K562 treated with DMSO at 1 percent for 24 hours (cell line): ENCODE data around the gene RAB1A. TPM values are rescaled to one million over a fixed set of nuclear protein-coding genes. Genes with fewer than 3 reads are reported as not detected.

Experiments
- total RNA-seq: library from RNA; unstranded; fragments of 300-600 nt; gene quantifications from 2 replicates; pipeline ENCODE4 v1.2.3, GENCODE V29; 2022; ENCODE audit warnings: low read depth; ENCODE audit not compliant: insufficient read depth

Gene RAB1A
- total RNA-seq: 67.4 and 81.1 TPM in 2 replicates

DNA sequence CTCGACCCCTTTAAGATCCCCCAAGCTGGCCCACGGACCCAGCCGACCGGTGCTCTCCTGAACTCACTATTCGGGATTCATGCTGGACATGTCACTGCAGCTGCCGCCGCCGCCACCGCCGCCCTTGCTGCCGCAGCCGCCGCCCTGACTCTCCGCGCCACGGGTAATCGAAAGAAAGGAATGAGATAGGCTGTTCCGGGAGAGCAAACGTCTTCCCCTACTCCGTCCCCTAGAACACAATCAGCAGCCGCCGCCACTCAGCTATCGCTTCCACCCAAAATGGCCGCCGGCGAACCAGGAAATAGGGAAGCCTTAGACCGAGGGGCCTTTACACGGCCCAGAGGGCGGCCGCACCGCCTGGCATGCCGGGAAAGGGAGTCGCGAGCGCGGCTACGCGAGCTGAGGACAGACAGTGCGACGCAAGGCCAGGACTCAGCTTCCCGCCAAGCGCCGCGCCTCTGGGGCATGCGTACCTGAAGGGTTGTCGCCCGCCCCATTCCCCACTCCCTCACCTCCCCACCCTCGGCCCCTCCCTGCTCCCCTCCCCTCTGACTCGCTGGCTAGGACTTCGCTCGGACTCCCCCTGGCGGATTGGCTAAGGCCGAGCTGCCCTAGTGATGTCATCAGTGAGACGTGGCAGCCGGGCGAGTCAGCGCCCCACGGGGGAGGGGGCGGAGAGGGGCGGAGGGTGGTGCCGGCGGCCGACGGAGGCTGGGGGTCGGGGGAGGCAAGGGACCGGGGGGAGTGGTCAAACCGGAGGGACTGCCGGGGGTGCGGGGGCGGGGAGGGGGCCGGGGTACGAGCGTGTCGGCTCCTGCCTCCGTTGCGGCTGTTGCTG, at the start of gene RAB1A:
TSS of gene RAB1A (minus strand) at position 281 of the 838 bp plus-strand sequence. CDS start at position 90, 191 bp downstream.

DNA sequence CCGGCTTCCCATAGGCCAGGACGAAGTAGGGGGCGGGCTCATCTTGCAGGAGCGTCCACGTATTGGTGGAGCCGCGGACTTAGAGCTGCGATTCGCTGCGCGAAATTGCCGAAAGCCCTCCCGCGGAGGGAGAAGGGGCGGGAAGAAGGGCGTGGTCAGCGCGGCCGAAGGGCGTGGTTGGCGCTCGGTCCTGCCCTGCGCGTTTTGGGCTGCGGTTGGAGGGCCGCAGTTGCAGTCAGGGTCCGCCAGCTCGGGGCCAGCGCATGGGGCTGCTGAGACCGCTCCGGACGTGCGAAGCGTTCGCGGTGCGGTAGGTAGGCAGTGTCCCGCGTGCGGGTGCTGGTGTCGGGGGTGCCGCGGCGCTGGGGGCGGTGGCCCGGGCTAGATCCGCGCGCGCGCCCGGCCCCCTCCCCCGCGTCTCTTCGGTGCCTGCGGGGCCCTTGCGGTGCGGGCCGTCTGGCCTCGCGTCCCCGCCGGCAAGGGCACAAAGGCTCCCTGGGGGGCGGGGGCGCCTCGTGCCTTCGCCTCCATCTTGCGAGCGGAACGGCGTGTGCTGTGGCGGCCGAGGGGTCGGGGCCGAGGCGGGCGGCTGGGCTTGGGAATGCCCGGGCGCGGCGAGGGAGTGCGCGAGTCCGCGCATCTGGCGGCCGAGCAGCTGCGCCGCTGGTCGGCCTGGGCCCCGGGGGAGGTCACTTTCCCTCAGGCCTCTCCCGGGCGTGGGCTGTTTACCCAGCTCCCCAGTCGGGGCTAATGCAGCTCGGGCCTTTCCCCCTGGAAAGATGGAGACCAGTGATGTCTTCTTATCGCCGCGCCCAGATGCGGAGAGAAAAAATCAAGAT, 73.5 kb downstream of the RAB1A start, which contains the start of gene CEP68:
TSS of gene CEP68 (plus strand) at position 202 of the 839 bp plus-strand sequence. CDS start 13,029 bp downstream, outside the sequence.

Other genes starting within 250 kb of the RAB1A start
- gene SLC1A4, start 140.7 kb downstream of the RAB1A start, total RNA-seq: 38.1 and 39.2 TPM in 2 replicates
- 7.5 and 8.1 TPM in 2 replicates for gene CEP68, start 73.7 kb downstream of the RAB1A start, total RNA-seq
- gene ACTR2, start 97.7 kb upstream of the RAB1A start, total RNA-seq: 131 and 157 TPM in 2 replicates